Globus pallidus (tissue), 1 donor: ENCODE results near the gene TPST1.
"Not testable (repeated sequence)": the region's sequence is repeated elsewhere in the genome, so short reads cannot be mapped to it uniquely, and the experiment has no call there.

Experiments used
- DNase-seq: peaks from one replicate; pipeline ENCODE4 v3.0.0-alpha.2; 2015; ENCODE audit warnings: low spot score

TPST1 gene

GRCh38 chr7:66379542-66380160, 174.5 kb downstream of the TPST1 start:
- DNase-seq = no peak

GRCh38 chr7:66380272-66380888, 175.2 kb downstream of the TPST1 start:
- DNase-seq = no peak

DNA sequence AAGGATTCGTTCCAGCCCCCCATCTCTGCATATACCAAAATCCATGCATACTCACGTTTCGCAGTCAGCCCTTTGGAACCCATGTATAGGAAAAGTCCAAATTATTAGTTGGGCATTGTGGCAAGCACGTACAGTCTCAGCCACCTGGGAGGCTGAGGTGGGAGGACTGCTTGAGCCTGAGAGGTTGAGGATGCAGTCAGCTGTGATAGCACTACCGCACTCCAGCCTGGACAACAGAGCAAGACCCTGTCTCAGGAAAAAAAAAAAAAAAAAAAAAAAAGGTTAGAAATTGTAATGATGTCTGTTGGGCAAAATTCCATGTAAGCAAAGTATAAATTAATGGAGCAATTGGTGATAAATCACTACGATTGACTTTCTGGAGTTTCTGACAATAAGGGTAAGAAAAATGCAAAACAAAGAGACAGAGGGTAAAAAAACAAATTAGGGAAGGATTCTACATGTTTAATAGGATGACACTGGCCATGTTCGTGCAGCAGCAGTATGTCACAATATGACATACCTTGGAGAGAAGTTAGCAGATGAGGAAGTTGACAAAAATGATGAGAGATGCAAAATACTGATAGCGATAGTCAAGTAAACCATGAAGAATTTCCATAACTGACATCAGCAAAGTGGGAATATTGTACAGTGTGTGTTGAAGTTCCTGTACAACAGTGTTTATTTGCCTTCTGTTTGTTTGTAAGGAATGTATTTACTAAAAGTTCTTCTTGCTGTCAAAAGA, 177.2 kb downstream of the TPST1 start:
- DNase-seq = not testable (repeated sequence)

GRCh38 chr7:66385191-66385905, 180.2 kb downstream of the TPST1 start:
- DNase-seq = not testable (repeated sequence)

DNA sequence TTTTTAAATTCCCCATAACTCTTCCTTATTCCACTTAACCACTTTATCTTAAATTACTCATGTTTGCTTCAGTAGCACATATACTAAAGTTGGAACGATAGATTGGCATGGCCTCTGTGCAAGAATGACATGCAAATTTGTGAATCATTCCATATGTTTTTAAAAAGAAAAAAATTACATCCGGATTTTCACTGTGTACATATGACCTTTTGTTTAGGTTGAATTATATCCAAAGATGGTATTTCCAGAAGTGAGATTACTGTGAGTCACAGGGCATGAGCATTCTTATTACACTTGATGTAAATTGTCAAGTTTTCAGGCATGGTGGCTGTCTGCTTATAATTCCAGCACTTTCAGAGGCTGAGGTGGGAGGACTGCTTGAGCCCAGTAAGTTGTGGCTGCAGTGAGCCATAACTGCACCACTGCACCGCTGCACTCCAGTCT, 190.0 kb downstream of the TPST1 start:
- DNase-seq = not testable (repeated sequence)

DNA sequence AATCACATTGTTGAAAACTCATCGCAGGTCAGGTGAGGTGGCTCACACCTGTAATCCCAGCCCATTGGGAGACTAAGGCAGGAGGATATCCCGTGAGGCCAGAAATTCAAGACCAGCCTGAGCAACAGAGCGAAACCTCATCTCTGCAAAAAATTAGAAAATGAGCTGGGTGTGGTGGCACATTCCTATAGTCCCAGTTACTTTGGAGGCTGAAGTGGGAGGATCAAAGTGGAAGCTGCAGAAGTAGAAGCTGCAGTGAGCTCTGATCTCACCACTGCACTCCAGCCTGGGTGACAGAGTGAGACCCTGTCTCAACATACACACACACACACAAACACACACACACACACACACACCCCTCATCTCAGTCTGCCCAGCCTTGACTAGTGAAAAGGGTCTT, 190.9 kb downstream of the TPST1 start:
- DNase-seq = not testable (repeated sequence)

- DNase-seq = not testable (repeated sequence)
These were observed 193.7 kb downstream of the TPST1 start for GRCh38 chr7:66398841-66399240.

GRCh38 chr7:66399566-66399965, 194.4 kb downstream of the TPST1 start:
- no peak for DNase-seq

GRCh38 chr7:66400400-66400799, 195.3 kb downstream of the TPST1 start:
- DNase-seq = no peak

- not testable (repeated sequence) for DNase-seq
These were observed 196.0 kb downstream of the TPST1 start for GRCh38 chr7:66401126-66401525.

DNA sequence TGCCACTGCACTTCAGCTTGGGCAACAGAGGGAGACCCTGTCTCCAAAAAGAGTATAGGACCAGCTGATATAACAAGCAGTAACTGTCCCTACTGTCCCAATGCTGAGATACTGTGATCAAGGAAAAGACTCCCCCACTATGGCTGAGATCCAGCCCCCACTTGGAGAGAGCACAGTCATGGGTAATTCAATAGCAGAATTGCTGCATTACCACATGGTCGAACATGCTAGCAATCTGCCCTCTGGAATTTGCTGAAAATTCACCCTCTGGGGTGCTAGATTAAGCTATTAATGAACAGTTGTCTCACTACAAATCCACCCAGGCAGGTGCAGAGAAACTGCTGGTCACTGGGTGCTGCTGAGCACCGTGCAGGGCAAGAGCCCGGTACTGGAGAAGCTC, 196.8 kb downstream of the TPST1 start:
- DNase-seq = not testable (repeated sequence)

- DNase-seq = no peak
These were observed 198.4 kb downstream of the TPST1 start for GRCh38 chr7:66403564-66403963.

- no peak for DNase-seq
These were observed 204.4 kb downstream of the TPST1 start for GRCh38 chr7:66409493-66409892.
